ENCODE results near the gene KHSRP.

The KHSRP gene

DNA sequence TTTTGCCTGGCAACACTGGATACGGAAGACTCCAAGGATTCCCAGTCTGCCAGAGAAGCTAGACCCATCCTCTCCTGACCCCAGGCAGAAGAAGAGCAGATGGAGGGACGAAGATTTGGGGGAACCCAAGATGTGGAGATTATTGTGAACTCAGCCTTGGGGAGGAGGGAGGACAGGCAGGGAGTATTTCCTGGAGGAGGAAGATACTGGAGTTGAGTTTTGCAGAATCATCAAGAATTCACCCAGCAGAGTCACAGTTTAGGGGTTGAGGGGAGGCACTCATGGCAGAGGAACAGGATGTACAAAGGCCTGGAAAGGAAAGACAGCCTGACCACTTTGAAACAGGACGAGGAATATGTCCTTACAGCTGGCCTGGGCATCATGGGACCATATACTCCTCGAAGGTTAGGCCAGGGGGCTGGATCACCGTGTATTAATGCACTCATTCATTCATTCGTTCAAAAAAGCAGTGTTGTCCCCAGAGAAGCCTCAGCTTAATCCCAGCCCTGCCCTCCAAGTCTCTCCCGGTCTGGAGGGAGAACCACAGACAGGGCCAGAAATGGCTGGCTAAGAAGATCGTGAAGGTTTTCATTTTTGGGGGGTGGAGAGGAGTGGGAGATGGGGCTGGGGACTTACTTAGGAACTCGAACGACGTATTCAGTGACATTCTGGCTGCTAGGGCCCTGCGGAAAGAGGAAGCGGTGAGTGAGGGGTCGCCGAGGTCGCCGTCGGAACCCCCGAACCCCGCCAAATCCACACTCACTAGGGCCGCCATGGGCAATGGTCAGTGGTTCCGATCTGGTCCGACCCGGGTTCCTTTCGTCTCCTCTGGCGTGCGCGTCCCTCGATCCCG is 32.2 kb downstream of the KHSRP start:
- no peak for DNase-seq

DNA sequence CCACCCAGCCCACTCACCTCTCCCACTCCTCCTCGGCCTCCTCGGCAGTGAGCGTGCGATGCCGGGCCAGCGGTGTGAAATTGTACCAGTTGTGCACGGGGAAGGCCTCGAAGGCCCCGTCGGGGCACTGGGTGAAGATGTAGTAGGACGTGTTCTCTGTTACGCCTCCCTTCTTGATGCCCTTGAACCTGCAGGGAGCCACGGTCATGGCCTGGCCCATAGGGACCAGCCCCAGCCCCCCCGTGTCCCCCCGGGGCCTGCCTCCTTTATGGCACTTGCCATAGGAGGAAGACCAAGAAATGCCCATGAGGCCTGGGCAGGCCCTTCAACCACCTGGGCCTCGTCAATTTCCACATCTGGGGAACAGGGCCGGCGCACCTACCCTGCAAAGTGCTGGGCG is 37.2 kb downstream of the KHSRP start:
- DNase-seq: no peak

DNA sequence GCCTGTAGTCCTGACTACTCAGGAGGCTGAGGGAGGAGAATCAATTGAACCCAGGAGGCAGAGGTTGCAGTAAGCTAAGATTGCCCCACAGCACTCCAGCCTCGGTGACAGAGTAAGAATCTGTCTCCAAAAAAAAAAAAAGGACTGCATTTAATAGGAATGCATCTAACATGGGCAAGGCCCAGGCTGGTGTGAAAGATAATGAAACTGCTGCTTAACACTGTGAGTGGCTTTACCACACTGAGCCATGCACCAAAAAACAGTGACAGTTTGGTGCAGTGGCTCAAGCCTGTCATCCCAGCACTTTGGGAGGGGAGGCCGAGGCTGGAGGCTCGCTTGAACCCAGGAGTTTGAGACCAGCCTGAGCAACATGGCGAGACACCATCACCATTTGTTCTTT is 40.2 kb downstream of the KHSRP start:
- DNase-seq: no peak

DNA sequence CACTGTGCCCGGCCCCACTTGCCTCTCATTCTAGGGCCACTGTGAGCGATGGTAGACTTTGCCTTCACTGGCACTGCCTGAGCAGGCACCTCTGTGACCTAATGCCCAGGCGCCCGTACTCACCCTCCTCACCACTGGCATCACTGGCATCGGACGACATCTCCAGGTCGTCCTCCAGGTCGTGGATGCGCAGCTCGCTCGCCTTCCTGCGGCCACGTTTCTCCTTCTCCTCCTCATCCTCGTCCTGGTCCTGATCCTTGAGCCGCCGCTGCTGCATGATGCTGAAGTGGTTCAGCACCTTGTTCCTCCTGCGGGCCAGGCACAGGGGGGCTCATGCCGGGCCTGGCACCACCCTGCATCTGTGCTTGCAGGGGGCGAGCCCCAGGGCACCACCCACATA is 41.4 kb downstream of the KHSRP start:
- no peak for DNase-seq

DNA sequence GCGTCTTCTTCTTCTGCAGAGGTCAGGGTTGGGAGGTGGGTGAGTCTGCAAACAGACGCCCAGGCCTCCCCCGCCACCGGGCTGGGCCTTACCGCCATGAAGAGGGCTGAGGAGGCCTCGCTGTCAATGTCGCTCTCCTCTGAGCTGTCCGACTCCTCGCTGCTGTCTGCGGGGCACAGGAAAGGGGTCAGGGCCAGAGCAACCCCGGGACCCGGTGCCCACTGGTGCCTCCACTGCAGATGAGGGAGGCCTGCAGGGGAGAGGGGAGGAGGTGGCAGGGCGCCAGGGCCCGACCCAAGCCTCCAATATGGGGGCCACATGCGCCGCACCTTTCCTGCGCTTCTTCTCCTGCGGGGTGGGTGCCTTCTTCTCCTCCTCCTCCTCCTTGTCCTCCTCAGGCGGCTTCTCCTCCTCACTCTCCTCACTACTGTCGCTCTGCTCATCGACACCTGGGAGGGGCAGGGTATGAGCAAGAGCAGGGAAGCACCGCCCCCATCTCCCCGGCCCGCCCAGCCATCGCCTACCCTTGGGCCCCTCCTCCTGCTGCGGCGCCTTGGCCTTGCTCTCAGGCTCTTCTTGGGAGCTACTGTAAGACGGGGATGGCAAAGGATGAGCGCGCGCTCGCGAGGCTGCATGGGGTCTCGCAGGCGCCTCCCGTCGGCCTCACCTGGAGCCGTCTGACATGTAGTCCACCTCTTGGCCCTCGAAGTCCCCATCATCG is 43.4 kb downstream of the KHSRP start:
- no peak for DNase-seq

DNA sequence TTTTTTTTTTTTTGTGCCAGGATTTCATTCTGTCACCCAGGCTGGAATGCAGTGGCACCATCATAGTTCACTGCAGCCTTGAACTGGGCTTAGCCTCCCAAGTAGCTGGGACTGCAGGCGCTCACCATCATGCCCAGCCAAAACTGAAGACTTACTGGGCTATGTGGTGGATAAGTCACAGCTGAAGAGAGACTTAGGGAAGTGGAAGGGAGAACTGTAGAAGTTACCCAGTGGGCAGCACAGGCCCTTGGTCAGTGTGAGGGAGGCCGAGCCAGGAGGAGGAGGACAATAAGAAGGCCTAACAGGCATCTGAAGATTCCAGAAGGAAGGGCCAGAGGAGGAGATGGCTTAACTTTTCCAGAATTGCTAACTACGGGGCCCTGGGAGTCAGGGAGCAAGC is 44.9 kb downstream of the KHSRP start:
- DNase-seq: no peak

DNA sequence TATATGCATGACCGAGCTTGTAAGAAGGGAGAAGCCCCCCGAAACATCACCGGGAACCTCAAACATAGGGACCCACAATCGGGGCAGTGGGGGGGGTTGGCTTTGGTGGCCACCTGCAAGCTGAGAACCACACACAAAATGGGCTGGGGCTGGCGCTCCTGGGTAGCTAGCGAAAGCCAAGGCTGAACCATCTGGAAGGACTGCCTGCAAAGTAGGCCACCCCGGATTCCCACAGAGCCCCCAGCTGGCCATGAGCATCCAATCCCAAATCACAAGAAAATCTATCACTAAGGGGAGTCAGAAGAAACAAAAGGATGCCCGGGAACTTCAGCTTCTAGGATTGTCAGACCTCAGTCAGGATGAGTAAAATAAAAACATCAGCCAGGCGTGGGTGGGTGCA is 46.1 kb downstream of the KHSRP start:
- DNase-seq: no peak

DNA sequence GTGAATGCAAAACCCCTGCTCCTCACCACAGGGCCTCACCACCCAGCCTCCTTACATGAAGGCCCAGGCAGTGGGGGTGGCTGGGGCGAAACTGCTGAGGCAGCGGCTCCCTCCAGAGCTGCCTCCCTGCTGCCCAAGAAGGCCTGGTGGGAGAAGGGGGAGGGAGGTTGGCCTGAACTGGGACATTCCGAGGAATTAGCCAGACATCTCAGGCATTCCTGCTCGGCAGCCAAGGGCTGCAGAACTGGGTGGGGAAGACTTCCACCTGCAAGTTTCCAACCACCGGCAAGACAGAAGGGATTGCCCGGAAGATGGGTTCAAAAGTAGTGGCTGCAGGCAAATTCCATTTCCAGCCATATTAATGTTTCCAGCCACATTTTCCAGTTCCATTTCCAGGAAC is 46.6 kb downstream of the KHSRP start:
- DNase-seq: no peak

DNA sequence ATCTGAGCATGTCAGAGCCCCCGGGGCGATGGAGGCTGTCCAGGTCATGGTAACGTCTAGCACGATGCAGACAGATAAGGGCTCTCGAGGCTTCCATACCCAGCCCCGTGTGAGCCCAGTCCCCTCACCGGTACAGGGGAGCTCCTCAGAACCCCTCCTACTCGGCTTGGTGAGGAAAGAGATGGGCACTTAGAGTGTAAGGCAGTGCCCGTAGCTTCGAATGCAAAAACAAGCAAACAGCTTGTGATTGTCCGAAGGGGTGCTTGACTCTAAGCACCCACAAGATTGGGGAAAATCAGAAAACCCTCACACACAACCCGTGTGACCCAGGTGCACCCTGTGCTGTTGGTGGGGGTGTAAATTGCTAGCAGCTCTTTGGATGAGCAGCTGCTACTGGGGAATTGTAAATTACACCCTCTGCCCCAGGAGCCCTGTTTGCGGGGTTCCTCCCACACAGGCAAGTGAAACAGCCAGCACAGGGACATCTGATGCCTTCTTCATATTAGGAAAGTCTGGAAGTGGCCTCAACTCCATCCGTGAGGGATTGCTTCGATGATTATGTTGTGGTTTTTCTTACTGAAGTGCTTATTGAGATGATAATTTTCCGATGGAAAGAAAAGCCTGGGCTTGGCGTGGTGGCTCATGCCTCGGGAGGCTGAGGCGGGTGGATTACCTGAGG is 48.0 kb downstream of the KHSRP start:
- no peak for DNase-seq

DNA sequence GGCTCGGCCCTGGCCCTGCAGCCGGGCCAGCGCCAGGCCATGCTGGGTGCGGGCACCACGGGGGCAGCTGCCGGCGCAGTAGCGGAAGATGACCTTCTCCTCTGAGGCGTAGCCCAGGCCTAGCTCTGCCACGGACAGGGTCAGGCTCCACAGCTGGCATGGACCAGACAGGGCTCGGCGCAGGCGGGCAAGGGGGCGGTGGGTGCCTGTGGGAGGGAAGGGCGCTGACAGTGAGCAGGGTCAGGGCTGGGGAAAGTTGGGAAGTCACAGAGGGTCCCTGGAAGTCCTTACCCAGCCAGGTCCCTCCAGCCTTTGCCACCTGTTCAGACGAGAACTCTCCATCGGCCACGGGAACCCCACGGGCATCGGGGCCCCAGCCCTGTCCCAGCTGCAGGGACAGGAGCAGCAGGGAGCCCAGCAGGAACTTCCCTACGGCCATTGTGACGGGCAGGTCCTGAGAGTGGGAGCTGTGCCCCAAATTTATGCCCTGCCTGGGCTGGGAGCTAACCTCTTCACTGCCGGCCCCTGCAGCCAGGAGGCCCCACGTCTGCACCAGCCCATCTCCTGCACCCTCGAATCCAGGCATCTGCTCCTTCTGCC is 49.1 kb downstream of the KHSRP start, which contains the start of gene PSPN:
TSS of gene PSPN (minus strand) at position 523 of the 600 bp plus-strand sequence. CDS start at position 439, 84 bp downstream.
- DNase-seq: no peak

DNA sequence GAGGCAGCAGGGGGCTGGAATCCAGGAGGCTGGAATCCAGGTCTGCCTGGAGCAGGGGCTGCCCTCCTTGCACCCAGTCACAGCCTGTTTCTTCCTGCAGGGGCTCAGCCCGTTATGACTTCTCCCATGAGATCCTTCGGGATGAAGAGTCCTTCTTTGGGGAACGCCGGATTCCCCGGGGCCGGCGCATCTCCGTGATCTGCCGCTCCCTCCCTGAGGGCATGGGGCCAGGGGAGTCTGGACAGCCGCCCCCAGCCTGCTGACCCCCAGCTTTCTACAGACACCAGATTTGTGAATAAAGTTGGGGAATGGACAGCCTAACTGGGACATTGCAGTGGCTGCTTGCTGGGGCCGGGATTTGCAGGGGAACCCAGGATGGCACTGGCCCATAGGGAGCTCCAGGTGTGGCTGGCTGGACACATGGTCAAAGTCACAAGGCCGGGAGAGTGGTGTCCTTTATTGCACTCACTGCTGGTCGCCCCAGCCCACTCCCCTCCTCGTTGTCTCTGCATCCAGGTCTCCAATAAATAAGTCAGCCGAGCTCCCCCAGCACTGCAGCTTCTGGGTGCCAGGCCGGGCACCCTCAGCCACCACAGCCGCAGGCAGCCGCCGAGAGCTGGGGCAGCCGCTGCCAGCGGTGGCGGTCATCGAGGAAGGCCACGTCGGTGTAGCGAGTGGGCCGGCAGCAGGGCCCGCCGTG is 49.8 kb downstream of the KHSRP start:
- DNase-seq: no peak

DNA sequence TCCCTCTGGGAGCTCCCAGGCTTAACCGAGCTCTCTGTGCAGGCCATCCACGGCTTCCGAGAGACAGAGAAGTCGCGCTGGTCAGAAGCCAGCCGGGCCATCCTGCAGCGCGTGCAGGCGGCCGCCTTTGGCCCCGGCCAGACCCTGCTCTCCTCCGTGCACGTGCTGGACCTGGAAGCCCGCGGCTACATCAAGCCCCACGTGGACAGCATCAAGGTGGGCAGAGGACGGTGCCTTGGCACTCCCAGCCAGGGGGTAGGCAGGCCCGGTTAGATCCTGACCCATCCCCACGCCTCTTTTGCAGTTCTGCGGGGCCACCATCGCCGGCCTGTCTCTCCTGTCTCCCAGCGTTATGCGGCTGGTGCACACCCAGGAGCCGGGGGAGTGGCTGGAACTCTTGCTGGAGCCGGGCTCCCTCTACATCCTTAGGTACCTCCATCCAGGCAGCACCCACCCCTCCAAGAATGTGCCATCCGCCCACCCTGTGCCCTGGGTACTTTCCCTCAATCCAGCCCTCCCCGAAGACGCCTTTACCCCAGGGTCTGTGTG is 50.4 kb downstream of the KHSRP start:
- no peak for DNase-seq

DNA sequence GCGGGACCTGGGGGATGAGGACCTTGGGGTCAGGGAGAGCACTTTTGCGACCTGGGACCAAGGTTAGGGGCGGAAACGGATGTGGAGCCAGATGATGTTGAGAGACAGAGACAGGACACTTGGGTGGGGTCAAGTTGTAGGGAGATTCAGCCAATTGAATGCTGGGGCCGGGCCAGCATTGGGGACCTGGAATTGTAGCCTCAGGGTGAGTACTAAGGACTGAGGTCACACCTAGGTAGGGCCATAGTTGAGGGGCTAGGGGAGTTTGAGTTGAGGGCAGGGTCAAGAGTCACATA is 50.9 kb downstream of the KHSRP start:
- no peak for DNase-seq

DNA sequence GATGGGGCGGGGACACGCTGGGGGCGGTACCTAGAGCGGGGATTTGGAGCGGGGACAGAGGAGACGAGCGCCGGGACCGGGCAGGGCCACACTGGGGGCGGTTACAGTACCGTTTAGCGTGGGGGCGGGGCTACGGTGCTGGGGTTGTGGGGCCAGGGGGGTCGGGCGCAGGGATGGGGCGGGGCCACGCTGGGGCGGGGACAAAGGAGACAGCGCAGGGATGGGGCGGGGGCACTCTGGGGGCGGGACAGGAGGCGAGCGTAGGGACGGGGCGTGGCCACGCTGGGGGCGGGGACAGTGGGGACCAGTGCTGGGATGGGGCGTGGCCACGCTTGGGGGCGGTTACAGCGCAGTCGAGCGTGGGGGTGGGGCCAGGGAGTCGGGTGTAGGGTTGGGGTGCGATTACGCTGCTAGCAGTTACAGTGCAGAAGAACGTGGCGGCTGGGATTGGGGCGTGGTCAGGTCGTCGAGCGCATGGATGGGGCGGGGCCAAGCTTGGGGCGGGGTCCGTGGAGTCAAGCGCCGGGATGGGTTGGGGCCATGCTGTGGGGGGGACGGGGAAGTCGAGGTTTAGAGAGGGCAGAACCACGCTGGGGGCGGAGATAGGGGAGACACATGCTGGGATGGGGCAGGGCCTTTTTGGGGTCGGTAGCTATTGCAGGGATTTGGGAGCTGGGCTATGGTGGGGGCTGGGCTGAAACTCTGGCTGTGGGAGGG is 51.4 kb downstream of the KHSRP start:
- peak; percentile 88 for DNase-seq

DNA sequence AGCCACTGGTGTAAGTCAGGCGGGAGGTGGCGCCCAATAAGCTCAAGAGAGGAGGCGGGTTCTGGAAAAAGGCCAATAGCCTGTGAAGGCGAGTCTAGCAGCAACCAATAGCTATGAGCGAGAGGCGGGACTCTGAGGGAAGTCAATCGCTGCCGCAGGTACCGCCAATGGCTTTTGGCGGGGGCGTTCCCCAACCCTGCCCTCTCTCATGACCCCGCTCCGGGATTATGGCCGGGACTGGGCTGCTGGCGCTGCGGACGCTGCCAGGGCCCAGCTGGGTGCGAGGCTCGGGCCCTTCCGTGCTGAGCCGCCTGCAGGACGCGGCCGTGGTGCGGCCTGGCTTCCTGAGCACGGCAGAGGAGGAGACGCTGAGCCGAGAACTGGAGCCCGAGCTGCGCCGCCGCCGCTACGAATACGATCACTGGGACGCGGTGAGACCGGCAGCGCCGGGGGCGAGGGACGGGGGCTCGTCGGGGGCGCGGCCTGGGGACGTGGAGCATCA is 52.0 kb downstream of the KHSRP start, which contains the start of gene ALKBH7:
TSS of gene ALKBH7 (plus strand) at position 201 of the 502 bp plus-strand sequence. CDS start at position 228, 27 bp downstream.
- DNase-seq: peak; percentile 99

DNA sequence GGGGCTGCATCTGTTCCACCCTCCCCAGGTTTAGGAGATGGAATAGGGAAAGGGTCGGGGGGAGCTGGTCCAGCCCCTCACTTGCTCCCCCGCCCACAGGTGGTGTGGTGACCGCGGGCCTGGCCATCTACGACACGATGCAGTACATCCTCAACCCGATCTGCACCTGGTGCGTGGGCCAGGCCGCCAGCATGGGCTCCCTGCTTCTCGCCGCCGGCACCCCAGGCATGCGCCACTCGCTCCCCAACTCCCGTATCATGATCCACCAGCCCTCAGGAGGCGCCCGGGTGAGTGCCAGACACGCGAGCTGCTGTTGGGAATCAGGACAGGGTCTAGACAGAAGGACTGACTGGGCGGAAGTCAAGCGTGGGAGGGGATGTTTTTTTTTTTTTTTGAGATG is 60.3 kb downstream of the KHSRP start:
- no peak for DNase-seq

Measured in GF-D8 (cell line).